ENCODE results near the gene PIK3AP1.

PIK3AP1 gene

DNA sequence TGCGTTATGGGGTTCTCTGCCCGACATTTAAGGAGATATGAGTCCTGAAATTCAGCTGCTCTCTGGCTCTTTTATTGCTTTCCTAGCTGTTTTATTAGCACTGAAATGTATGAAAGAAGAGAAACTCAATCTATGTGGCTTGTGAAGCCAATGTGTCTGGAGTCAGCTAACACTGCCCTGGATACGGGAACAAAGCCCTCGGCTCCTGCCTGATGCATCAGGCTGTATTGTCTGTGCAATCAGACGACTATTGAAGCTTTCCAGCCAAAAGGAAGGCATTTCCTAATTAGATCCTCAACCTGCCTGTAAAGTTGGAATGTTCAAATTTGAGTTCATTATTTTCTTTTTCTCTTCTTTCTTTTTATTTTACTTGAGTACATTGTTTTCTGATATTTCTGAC, 111.5 kb downstream of the PIK3AP1 start:
- no peak for DNase-seq (ENCODE audit: low read depth)

DNA sequence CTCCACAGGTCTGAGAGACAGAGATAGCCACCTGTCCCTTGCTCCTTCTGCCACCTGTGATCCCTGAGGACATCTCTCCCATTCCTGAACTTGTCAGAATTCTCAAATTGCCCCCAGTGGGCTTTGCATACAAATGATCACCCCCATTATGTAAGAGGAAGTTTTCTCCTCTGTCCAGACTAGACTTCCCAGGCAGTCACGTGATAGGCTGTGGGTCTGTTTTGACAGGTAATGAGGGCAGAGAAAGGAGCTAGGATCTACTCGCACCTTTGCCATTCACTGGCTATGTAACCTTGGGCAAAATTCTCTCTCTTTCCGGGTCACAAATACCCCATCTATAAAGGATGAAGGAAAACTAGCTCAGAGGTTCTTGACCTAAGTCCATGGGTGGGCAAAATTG, 112.1 kb downstream of the PIK3AP1 start:
- DNase-seq (ENCODE audit: low read depth) = no peak

DNA sequence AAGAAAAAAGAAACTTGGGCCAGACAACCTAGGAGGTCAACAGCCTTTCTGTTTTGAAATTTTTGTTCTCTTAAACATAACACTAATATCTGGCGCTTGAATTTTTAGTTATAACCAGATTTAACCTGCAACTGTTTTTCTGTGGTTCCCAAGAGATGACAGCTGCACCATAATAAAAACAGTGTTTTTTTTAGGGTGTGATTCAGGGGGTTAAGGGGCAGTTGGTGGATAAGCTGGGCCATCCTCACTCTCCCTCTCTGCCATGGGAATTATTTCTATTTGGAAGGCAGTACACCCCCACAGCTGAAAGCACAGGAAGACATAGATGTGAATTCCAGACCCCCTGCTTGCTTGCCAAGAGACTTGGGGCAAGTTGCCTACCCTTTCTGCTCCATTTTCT, 113.4 kb downstream of the PIK3AP1 start:
- DNase-seq (ENCODE audit: low read depth) = no peak

DNA sequence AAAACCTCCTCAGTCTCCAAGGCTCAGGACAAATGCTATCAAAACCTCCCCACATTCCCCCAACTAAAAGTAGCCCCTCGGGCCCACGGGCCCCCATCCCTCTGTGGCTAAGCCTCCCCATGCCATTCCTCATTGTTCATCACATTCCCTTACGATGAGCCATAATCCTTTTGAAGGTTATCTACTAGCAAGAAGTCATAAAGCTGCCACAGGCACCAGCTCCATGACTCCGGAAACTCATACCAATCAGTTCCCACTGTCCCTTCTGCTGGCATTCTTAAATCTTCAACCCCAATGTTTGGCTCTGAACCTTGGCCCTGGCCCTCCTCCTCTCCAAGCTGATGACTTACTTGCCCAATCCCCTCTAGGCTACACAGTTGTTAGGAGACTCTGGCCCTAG, 114.1 kb downstream of the PIK3AP1 start:
- DNase-seq (ENCODE audit: low read depth) = no peak

DNA sequence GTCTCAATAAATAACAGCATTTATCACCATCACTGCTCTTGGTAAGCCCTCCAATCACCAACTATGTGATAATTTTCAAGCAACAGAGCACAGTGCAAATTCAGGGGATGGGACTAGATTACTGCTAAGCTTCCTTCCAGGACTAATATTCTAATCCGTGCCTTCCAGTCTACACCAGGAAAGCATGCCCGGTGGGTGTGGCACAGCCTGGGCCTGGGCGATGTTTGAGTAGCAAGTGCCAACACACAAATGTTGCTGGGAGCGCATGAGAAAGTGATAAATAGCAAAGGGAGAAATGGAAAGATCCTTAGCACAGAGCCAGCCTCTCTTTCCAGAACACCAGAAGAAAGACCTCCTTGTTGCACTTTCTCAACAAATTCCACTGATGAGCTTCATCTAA, 120.0 kb downstream of the PIK3AP1 start:
- DNase-seq (ENCODE audit: low read depth) = no peak

DNA sequence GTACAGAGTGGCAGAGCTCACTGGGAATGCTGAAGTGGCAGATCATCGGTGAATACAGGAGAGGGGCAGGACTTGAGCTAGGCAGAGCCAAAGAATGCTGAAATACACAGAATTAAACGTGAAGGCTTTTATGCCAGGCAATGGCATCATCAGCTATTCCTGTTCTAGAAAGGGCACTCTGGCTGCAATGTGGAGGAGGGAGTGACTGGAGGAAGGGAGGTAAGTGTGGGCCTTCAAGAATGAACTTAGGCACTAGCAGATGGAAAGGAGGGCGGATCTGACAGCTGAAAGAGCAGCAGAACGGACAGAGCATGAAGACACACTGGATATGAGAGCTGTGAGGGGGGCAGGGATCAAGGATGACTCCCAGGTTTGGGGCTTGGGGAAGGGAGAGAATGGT, 121.5 kb downstream of the PIK3AP1 start:
- DNase-seq (ENCODE audit: low read depth) = no peak

DNA sequence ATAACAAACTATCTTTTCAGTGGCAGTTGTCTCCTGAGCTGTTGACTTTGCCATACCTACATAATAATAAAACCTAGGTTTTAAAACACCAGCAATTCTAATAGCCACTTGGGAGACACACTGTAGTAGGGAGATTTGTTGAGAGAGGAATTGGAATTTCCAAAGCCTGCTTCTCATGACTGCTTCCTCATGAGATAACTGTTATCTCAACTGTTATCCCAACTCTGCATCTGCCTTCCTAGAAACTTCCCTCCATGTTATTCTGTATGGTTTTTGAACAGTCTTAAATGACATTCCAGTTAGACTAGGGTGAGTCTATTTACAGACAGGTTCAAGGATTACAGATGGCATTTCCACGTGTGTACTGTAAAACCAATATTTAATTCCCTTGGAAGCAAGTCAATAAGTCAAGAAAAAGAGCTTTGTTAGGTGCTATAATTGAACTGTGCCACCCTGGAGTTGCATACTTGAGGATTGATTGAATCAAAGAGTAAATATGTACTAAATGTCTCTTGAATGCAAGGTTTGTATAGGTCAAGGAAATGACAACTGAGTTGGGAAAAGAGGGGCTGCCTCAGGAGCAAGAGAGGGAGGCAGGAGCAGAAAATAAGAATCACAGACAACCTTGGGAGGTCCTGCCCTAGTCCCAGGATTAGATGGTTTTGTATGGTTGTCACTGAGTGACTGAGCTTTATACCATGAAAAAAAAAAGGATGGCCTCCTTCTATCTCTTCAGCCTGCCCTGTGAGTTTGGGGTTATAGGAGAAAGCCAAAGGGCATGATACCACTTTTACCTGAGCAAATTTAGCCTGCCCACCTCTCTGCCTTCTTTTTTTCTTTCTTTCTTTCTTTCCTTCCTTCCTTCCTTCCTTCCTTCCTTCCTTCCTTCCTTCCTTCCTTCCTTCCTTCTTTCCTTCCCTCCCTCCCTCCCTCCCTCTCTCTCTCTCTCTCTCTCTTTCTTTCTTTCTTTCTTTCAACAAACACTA, 123.6 kb downstream of the PIK3AP1 start:
- no peak for DNase-seq (ENCODE audit: low read depth)

DNA sequence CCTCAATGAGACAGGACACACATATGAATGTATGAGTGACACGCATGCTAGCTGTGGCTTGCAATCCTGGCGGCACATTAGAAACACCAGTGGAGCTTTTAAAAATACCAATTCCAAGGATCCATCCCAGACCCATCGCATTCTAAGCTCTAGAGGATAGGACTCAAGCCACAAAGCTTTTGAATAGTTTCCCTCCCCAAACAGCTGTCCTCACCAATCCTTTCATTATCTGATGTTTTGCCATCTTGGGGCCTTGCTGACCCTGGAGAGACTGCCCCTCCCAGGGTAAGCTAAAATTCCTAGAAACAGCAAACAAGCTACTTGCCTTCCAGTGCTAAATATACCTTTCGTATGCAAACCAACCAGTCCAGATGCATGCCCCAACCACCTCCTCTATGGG, 124.6 kb downstream of the PIK3AP1 start:
- DNase-seq (ENCODE audit: low read depth) = no peak

DNA sequence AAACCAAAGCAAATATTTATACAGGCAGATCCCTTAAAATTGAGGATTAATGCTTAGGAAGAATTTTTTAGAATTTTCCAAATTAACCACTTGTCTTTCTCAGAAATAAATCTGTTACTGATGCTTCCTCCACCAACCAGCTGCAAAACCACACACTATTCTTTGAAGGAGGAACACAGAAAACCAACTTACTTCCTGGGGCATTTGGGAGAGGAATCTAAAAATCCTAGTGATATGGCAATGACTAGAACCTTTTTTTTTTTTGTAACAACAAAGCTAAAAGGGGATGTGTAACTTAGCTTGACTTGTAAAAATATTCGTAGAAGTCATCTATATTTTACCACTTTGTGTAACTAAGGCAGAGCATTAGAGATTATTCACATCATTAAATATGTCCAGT, 128.4 kb downstream of the PIK3AP1 start:
- DNase-seq (ENCODE audit: low read depth) = no peak

DNA sequence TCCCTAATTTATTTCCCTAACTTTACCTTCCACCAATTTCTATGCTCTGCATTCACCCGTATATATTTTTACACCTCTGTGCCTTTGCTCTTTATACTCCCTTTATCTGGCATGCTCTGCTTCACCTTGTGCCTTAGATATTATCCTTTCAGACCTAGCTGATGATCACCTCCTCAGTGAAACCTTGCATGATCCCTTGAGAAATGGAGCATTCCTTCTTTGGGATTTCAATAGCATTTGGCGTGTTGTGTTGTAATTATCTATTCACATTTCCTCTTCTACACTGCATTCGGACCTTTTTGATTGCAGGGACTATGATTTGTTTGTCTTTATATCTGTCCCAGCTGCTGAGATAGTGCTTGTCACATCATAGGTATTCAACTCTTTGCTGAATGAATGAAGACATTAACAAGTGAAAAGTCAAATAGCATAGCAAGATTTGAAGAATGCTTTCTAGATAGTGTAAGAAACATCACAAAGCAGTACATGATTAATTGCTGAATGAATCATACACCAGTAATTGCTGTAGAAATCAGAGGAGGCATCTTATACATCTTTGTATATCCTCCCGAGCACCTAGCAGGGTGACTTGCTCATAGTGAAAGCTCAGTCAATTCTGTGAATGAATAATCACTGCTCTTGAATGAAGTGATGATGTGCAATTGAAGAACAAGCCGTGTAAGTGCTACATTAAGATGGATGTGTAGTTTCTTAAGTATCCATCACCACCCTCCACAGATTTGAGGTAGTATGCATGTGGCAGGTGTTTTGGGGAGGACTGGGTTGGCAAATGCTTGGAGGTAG, 131.5 kb downstream of the PIK3AP1 start:
- DNase-seq (ENCODE audit: low read depth) = no peak

DNA sequence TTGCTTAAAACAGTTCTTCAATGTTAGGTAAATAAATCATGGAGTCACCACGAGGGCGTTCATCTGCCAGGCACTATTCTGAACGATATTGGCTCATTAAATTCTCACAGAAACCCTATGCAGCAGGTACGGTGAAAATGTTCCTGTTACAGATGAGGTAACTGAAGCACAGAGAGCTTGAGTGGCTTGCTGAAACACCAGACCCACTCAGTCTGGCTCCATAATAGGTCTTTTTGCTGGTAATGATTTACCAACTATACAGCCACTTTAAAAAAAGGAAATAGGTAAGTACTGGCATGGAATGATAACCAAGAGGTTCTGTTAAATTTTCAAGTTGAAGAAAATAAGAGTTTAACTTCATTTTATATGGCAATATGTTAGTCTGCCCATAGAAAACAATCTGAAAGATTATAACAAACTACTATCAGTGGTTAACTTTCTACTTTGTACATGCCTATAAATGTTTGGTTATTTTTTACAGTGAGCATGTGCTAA, 132.2 kb downstream of the PIK3AP1 start:
- DNase-seq (ENCODE audit: low read depth) = no peak

DNA sequence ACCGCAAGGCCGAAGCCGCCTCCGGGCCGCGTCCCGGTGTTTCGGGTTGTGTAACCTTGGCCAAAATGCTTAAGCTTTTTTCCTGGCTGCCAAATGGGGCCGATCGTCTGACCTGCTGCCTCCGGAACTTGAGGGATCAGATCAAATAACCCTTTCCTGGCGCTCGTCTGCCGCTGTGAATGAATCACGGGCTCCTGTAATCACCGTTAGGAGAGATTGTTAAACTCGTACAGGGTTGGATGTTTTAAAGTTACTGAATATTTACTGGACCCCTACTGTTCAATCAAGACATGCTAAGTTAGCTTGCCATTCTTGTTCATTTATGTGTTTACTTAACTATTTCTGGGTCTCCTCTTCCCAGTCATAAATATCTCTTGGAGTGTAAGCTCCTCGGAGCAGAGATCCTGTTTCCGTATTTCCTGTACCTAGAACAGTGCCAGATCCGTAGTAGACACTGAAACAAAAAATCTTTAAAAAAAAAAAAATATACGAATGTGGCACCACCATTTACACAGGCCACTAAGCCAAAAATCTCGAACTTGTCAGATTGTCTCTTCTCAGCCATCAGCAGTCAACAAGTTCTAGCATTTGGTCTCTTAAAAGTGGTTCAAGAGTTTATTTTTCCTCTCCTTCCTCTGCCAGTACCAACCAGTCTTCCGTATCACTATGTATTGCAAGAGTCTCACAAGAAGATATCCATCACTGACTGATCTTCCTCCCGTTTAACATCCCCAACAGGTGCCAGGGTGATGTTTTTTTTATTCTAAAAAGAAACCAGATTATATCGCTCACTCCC, 132.9 kb downstream of the PIK3AP1 start:
- peak; percentile 37 for DNase-seq (ENCODE audit: low read depth)

DNA sequence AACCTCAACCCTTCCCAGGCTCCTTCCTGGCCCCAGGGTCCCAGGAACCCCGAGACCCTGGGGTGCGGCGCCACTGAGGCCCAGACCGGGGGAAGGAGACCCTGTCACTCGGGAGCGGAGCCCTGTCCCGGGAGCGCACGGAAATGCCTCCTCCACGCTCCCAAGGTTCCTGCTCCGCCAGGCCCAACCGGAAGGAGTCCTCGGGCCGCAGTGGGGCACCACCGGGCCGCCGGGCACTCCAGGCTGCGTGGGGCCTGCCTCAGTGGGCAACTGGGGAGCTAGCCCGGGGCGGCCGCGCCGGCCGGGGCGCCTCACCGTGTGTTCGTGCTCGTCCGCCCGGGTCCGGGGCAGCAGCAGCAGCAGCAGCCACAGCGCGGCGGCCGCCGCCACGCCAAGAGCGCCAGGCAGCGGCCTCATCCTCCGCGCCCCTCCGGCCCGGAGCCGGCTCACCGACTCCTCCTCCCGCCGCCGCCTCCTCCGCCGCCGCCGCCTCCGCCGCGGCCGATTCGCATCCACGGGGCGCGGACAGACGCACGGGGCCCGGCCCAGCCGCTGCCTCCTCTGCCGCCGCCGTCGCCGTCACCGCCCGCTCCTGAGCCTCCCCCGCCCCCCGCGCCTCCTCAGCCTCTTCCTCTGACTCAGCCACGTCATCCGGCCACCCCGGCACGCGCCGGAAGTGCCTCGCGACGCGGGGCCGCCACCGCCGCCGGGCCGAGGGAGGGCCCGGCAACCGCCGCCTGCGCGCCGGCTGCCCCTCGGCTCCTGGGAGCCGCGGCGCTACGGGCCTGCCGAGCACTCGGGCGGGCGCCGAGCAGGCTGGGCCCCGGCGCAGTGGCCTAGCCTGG, 133.7 kb downstream of the PIK3AP1 start, which contains the start of gene TM9SF3:
Gene TM9SF3, minus strand, starts transcription at position 594 of the 845 bp plus-strand sequence. Its CDS starts 177 bp downstream, at position 417.
- DNase-seq (ENCODE audit: low read depth) = peak; percentile 86

DNA sequence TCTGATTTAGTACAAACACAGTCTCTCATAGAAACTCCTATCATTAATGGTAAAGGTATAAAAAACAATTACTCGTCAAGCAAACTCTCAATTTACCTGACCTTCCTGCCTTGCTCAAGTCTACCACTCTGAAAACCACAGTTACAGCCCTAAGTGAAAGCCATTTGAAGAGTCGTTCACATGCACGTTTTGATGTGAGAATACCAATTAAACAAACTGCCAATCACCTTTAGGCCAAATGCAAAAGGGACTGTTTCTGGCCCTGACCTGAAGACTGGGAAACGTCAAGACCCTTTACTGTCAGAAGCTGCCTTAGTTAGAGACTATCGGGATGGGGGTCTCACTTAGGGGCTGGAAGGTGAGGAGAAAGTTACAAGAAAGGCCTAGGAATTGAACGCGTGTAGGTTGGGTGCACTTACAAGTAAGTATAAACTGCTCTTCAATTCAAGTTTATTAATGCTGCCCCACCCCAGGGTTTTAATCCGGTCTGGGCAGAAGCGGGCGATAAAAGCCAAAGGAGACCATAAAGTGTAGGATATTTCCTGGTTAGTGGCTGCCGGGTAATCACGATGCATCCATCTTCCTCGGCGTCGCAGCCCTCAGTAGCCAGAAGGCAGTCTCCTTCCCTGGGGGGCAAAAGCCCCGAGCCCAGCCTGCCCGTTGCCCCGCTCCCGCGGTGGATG, 134.4 kb downstream of the PIK3AP1 start:
- DNase-seq (ENCODE audit: low read depth) = no peak

DNA sequence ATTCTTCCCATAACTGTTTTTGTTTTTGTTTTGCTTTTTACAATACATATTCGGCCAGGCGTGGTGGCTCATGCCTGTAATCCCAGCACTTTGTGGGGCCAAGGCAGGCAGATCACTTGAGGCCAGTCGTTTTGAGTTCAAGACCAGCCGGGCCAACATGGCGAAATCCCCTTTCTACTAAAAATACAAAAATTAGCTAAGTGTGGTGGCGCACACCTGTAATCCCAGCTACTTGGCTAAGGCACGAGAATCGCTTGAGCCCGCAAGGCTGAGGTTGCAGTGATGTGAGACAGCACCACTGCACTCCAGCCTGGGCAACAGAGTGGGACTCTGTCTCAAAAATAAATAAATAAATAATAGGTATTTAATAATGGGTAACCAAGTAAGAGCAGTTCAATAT, 135.8 kb downstream of the PIK3AP1 start:
- DNase-seq (ENCODE audit: low read depth) = no peak

DNA sequence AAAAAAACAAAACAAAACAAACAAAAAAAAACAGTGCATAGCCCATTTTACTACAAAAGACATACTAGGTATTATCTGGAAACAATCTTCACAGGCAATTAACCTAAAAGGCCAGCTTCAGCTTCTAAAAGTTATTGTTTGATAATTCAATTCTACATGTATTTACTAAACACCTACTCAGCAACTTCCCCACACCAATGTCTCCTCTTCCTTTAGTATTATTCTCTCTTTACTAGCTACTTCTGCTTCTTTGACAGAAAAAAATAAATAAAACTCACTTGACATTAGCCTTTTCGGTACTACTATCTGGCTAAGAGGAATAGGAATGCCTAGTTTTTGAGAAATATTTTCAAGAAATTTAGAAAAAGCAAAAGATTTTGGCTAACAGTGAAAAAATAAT, 136.3 kb downstream of the PIK3AP1 start:
- no peak for DNase-seq (ENCODE audit: low read depth)

DNA sequence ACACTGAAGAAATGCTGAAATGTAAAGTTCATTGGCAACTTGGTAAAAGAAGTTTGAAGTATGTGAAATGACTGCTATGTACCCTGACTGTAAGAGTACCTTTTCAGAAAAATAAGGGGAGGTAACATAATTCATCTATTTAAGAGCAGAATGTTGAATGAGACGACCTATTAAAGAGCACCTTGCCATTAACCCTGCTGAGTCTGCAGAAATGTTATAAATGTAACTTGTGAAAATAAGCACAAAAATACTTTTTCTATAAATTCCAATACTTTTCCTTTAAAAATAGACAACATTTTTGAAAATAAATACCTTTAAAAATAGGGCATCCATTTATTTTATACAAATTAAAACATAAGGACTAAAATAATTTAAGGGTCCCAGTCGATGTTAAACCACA, 141.2 kb downstream of the PIK3AP1 start:
- DNase-seq (ENCODE audit: low read depth) = no peak

DNA sequence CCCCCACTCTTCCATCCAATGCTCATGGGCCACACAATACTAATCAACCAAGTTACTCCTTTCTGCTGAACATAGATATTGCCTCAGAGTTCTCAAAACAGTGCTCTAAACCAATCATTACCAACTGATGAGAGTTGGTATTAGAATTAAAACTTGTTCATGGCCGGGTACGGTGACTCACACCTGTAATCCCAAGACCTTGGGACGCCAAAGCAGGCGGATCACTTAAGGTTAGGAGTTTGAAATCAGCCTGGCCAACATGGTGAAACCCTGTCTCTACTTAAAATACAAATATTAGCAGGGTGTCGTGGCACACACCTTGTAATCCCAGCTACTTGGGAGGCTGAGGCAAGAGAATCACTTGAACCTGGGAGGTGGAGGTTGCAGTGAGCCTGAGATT, 141.7 kb downstream of the PIK3AP1 start:
- no peak for DNase-seq (ENCODE audit: low read depth)

DNA sequence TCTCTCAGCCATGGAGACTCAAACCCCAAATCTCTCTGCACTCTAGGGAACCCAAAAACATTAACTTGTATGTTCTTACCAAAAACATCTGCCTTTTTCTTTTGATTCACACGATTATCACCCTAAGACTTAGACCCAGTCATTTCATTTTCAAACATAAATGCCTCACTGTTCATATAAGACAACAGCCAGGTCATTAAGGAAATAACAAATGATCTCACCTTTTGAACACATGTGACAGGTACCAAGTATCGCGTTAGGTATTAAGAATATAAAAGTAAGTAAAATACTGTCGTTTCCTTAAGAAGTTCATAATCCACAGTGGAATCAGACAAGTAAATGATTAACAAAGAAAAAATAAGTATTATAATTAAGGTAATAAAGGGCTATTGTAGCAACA, 142.3 kb downstream of the PIK3AP1 start:
- DNase-seq (ENCODE audit: low read depth) = no peak

DNA sequence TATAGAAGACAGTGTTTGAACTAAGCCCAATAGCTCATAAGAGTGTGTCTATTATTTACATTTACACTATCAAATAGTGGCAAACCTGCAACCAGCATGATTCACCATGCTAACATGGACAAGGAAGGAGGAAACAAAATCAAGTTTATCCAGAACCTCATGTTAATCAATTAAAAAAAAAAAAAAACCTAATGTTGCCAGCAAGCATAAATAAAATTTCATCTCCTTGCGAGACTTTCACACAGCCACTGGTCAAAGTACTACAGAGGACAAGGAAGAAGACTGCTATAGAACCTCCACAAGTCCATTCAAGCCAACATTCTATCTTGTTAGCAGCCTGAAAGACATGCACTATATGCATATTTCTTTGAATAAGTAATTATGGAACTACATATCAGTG, 143.2 kb downstream of the PIK3AP1 start:
- no peak for DNase-seq (ENCODE audit: low read depth)

All from stimulated activated CD8-positive, alpha-beta memory T cell treated with anti-CD3 and anti-CD28 coated beads, Interleukin-12 subunit alpha, Interleukin-12 subunit beta, amount 100 ng/mL, for 1 hour (primary cell).